Heart left ventricle (tissue), 13 donors: ENCODE results near the gene EPHA6.

Source experiments
- POLR2A ChIP-seq, 2 donors: fragments of 450-650 bp; IDR thresholded peaks; one replicate each; pipeline ENCODE4 v1.6.1; 2017; ENCODE audit warnings: antibody characterized with exemption in 2 of 2, mild to moderate bottlenecking in 2 of 2, moderate library complexity in 2 of 2
- TF ChIP-seq, protein P1 (sequence below), 12 donors: fragments of 200-600 bp; sonication (generic) in 4 of 12; IDR thresholded peaks; one replicate each; pipeline versions ENCODE4 v1.5.0 to v1.8.0; 2018 to 2022; ENCODE audit warnings: antibody characterized with exemption in 12 of 12, mild to moderate bottlenecking in 5 of 12
- donor health status: ischemic (EF 13 %, LVEDD 7.1; RV severe dilation, severe dysfunction).
- donor health status: DM: no; HTN: yes; CAD: no.
- donor health status: DM: no; HTN: no; CAD: no.
- donor health status: ischemic (EF 25% LVEDD 6.9; RV normal size, moderate dysfunction).
- donor health status: ischemic (EF 25% LVEDD 5.7; RV mildly dilated, moderate dysfunction).
- donor health status: ischemic (EF 35%, LVEDD 5.7; RV mildly dilated, moderate dysfunction).
- donor health status: nonischemic (EF 11% LVEDD 7.7; RV severe dilation, severe dysfunction).
- donor health status: DM: yes; HTN: yes; CAD: no.
- donor health status: PGD.
- donor health status: ischemic (EF 29% LVEDD 5.4; RV normal size, mild dysfunction).
- donor health status: nonischemic (EF 23%, LVEDD 6.1; RV moderate dilation, normal function).

DNA sequence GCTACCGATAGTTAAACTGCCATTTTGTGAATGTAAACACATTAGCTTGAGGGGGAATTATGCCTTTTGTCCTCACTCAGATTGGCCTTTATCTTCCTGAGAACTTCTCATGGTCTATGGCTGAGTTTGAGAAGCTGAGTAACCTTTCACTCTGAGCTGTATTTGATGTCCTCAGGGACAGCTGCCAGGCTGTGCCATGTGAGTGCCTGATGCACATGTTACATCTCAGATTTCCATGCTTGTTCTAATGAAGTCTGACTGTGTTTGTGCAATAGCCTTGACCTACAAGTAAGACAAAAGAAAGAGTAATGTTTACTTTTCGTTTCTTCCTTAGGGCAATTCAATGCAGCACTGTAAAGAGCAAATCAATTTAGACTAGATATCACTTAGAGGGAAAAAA, 906.0 kb downstream of the EPHA6 start:
- TF ChIP-seq, protein P1, sequence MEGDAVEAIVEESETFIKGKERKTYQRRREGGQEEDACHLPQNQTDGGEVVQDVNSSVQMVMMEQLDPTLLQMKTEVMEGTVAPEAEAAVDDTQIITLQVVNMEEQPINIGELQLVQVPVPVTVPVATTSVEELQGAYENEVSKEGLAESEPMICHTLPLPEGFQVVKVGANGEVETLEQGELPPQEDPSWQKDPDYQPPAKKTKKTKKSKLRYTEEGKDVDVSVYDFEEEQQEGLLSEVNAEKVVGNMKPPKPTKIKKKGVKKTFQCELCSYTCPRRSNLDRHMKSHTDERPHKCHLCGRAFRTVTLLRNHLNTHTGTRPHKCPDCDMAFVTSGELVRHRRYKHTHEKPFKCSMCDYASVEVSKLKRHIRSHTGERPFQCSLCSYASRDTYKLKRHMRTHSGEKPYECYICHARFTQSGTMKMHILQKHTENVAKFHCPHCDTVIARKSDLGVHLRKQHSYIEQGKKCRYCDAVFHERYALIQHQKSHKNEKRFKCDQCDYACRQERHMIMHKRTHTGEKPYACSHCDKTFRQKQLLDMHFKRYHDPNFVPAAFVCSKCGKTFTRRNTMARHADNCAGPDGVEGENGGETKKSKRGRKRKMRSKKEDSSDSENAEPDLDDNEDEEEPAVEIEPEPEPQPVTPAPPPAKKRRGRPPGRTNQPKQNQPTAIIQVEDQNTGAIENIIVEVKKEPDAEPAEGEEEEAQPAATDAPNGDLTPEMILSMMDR (IDR thresholded peaks at IDR 0.05): no peak
- no peak for TF ChIP-seq POLR2A (IDR thresholded peaks at IDR 0.05)
